Liver (tissue), 3 donors: ENCODE results near the gene ABHD18.

Experiments
- TAF1 ChIP-seq: conservative IDR thresholded peaks from 2 replicates; pipeline ENCODE4 v1.6.1; 2016; ENCODE audit warnings: antibody characterized with exemption, mild to moderate bottlenecking
- ZBTB33 ChIP-seq: IDR thresholded peaks from 2 replicates; pipeline ENCODE4 v1.6.1; 2016; ENCODE audit warnings: antibody characterized with exemption
- TF ChIP-seq, protein P1 (sequence below): fragments of 150-350 bp; IDR thresholded peaks from 2 replicates; pipeline ENCODE4 v1.5.1; 2017; ENCODE audit warnings: improper control_type of control experiment, low read depth, low read length; ENCODE audit not compliant: missing input control
- donor health status: healthy.
- donor health status: healthy.

GRCh38 chr4:127922226-127922625, 43.0 kb upstream of the ABHD18 start:
- TF ChIP-seq TAF1 (no peak), ZBTB33 (no peak)
- TF ChIP-seq, protein P1, sequence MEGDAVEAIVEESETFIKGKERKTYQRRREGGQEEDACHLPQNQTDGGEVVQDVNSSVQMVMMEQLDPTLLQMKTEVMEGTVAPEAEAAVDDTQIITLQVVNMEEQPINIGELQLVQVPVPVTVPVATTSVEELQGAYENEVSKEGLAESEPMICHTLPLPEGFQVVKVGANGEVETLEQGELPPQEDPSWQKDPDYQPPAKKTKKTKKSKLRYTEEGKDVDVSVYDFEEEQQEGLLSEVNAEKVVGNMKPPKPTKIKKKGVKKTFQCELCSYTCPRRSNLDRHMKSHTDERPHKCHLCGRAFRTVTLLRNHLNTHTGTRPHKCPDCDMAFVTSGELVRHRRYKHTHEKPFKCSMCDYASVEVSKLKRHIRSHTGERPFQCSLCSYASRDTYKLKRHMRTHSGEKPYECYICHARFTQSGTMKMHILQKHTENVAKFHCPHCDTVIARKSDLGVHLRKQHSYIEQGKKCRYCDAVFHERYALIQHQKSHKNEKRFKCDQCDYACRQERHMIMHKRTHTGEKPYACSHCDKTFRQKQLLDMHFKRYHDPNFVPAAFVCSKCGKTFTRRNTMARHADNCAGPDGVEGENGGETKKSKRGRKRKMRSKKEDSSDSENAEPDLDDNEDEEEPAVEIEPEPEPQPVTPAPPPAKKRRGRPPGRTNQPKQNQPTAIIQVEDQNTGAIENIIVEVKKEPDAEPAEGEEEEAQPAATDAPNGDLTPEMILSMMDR = no peak
